DOHH2 (cell line): ENCODE measurements around the gene POU5F1.

Experiments used
- EZH2phosphoT487 ChIP-seq: fragments of 200-600 bp; sonication (generic); IDR thresholded peaks from 2 replicates; pipeline ENCODE4 v1.6.1; 2017; ENCODE audit warnings: borderline replicate concordance, mild to moderate bottlenecking, antibody characterized with exemption, low read length, moderate library complexity, mixed read lengths
- TF ChIP-seq, protein P1 (sequence below): fragments of 200-600 bp; sonication (generic); IDR thresholded peaks from one replicate; pipeline ENCODE4 v1.5.1; 2014; ENCODE audit warnings: antibody characterized with exemption, mild to moderate bottlenecking, low read depth, low read length; ENCODE audit not compliant: poor library complexity, severe bottlenecking

DNA sequence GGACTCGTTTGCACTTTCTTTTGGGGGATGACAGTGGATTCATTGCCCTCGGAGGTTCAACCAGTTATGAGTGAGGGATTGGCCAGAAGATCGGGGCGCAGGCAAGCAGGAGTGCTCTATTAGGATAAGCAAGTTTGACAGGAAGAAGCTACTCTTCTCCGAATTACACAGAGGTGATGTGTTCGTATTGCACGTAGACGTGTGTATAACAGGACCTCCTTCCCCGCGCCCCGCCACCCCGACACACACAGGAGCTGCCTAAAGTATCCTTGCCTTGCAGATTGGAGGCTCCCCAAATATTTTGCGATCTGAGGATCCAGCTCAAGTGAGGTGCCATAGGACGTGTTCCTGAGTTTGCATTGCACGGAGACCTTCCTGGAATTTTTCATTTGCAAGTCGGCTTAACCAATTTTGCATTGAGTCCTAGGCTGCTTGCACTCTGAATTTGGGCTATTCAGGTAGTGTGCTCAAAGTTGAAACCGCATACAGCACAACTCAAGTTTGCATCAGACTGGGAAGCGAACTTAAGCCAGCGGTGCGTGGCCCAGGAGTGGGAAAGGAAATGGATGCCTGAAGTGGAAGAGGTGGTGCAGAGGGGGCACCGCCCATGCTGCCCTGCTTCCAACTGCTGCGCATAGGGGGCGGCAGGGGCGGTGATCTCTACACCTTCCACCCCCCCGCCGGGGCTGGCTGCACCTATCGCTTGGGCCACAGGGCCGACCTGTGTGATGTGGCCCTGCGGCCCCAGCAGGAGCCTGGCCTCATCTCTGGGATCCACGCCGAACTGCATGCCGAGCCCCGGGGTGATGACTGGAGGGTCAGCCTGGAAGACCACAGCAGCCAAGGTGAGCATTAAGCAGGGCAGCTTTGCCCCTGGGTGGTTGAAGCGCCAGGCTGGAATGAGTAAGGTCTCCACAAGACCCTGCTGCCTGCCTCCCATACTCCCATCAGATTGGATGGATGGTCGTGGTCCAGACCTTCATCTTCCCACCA, 11.3 kb downstream of the POU5F1 start:
- TF ChIP-seq, protein P1, sequence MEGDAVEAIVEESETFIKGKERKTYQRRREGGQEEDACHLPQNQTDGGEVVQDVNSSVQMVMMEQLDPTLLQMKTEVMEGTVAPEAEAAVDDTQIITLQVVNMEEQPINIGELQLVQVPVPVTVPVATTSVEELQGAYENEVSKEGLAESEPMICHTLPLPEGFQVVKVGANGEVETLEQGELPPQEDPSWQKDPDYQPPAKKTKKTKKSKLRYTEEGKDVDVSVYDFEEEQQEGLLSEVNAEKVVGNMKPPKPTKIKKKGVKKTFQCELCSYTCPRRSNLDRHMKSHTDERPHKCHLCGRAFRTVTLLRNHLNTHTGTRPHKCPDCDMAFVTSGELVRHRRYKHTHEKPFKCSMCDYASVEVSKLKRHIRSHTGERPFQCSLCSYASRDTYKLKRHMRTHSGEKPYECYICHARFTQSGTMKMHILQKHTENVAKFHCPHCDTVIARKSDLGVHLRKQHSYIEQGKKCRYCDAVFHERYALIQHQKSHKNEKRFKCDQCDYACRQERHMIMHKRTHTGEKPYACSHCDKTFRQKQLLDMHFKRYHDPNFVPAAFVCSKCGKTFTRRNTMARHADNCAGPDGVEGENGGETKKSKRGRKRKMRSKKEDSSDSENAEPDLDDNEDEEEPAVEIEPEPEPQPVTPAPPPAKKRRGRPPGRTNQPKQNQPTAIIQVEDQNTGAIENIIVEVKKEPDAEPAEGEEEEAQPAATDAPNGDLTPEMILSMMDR: peak; percentile 51
- TF ChIP-seq EZH2phosphoT487: no peak
